Activated CD8-positive, alpha-beta T cell treated with anti-CD3 and anti-CD28 coated beads for 36 hours (primary cell): Measurements from ENCODE around the gene MACF1. TPM values are rescaled to one million over a fixed set of nuclear protein-coding genes. Genes with fewer than 3 reads are reported as not detected.

ENCODE experiments used
- ATAC-seq: fragments of 200-7000 bp; cut with Tn5 transposase; one replicate; pipeline ENCODE4 v1.10.0; 2021; ENCODE audit warnings: mild to moderate bottlenecking, moderate library complexity
- CTCF ChIA-PET: fragments of 350-600 bp; sonication (Branson Sonifier 250); formaldehyde crosslinking; loops from one replicate; lab custom pipeline; 2021; ENCODE audit warnings: antibody characterized with exemption; lab: Charles Lee
- POLR2A ChIA-PET: fragments of 350-600 bp; sonication (Branson Sonifier 250); formaldehyde crosslinking; loops from one replicate; lab custom pipeline; 2021; ENCODE audit warnings: antibody characterized with exemption; lab: Charles Lee
- DNase-seq: peaks from one replicate; pipeline ENCODE4 v3.0.0-alpha.2; 2020
- H3K27ac Mint-ChIP-seq: one replicate; pipeline ENCODE4 v1.8.0; 2021; ENCODE audit warnings: mild to moderate bottlenecking, mixed read lengths
- H3K27me3 Mint-ChIP-seq: one replicate; pipeline ENCODE4 v1.8.0; 2021; ENCODE audit warnings: mixed read lengths
- H3K36me3 Mint-ChIP-seq: one replicate; pipeline ENCODE4 v1.8.0; 2021; ENCODE audit warnings: low read depth, mixed read lengths
- H3K4me1 Mint-ChIP-seq: one replicate; pipeline ENCODE4 v1.8.0; 2021; ENCODE audit warnings: low read depth, mixed read lengths
- H3K4me3 Mint-ChIP-seq: one replicate; pipeline ENCODE4 v1.8.0; 2021; ENCODE audit warnings: mild to moderate bottlenecking, moderate library complexity, mixed read lengths
- H3K9me3 Mint-ChIP-seq: one replicate; pipeline ENCODE4 v1.8.0; 2021; ENCODE audit warnings: mixed read lengths
- intact Hi-C: fragments of 100-400 bp; cut with micrococcal nuclease; formaldehyde crosslinking; loops from one replicate; pipeline ENCODE4 v1.10.0; 2022
- total RNA-seq, 2 experiments: library from RNA; stranded (reverse); gene quantifications; one replicate each; pipeline ENCODE4 v1.2.3, GENCODE V29; 2021
- TF ChIP-seq, protein P1 (sequence below): fragments of 200-600 bp; IDR thresholded peaks from one replicate; pipeline ENCODE4 v1.8.0; 2022; ENCODE audit warnings: antibody characterized with exemption, mild to moderate bottlenecking

Gene MACF1
- total RNA-seq, 2 experiments from 2014 or later: 201 to 215 TPM

DNA sequence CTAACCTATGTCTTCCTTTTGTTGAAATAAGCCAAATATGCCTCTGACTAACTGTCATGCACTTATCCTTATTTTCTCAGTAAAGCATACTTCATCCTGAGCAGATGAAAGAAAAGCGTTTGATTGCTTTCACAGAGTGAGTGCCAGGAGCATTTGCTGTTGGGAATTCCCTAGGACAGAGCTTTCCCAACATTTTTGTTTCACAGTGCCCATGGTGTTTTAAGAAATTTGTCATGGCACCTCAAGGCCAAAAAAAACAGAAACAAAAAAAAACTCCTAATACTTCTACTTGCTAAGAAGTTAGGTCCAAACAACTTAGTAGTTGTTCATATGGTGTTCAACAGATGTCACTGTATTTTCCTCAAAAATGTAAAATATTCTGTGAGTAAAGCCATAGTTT, 166.1 kb downstream of the MACF1 start:
- H3K9me3 Mint-ChIP-seq: no peaks in the 10 kb centered on the region
- ChIA-PET POLR2A (no interaction called here), CTCF (interaction anchor here (0.8 kb wide), 1 partner anchor 272 kb away, joined by 3 read pairs; no protein-coding TSS in a partner anchor)
- no peaks in the 10 kb centered on the region for H3K4me1 Mint-ChIP-seq
- H3K27ac Mint-ChIP-seq: no peak overlapping the region
- ATAC-seq: no peak
- TF ChIP-seq, protein P1, sequence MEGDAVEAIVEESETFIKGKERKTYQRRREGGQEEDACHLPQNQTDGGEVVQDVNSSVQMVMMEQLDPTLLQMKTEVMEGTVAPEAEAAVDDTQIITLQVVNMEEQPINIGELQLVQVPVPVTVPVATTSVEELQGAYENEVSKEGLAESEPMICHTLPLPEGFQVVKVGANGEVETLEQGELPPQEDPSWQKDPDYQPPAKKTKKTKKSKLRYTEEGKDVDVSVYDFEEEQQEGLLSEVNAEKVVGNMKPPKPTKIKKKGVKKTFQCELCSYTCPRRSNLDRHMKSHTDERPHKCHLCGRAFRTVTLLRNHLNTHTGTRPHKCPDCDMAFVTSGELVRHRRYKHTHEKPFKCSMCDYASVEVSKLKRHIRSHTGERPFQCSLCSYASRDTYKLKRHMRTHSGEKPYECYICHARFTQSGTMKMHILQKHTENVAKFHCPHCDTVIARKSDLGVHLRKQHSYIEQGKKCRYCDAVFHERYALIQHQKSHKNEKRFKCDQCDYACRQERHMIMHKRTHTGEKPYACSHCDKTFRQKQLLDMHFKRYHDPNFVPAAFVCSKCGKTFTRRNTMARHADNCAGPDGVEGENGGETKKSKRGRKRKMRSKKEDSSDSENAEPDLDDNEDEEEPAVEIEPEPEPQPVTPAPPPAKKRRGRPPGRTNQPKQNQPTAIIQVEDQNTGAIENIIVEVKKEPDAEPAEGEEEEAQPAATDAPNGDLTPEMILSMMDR: no peak
- no peak overlapping the region for H3K4me3 Mint-ChIP-seq
- no peak for DNase-seq
- H3K27me3 Mint-ChIP-seq: no peaks in the 10 kb centered on the region
- intact Hi-C loops: no loop called here
- peaks cover 45% of the 10 kb centered on the region for H3K36me3 Mint-ChIP-seq

- H3K27ac Mint-ChIP-seq: no peak overlapping the region
- no peaks in the 10 kb centered on the region for H3K9me3 Mint-ChIP-seq
- TF ChIP-seq, protein P1: no peak
- H3K36me3 Mint-ChIP-seq: peaks cover 40% of the 10 kb centered on the region
- no peaks in the 10 kb centered on the region for H3K27me3 Mint-ChIP-seq
- intact Hi-C loops: no loop called here
- CTCF ChIA-PET: no interaction called here
- DNase-seq (no peak), ATAC-seq (no peak)
- no peaks in the 10 kb centered on the region for H3K4me1 Mint-ChIP-seq
- POLR2A ChIA-PET: interaction anchor here (1.1 kb wide), 1 partner anchor 40 kb away, joined by 3 read pairs; no protein-coding TSS in a partner anchor
- no peak overlapping the region for H3K4me3 Mint-ChIP-seq
These were observed 167.6 kb downstream of the MACF1 start for GRCh38 chr1:39372105-39372504.

- H3K4me1 Mint-ChIP-seq: no peaks in the 10 kb centered on the region
- H3K4me3 Mint-ChIP-seq: no peak overlapping the region
- TF ChIP-seq, protein P1: no peak
- ChIA-PET POLR2A (interaction anchor here (1.4 kb wide), 1 partner anchor 34 kb away, joined by 4 read pairs; no protein-coding TSS in a partner anchor), CTCF (interaction anchor here (2.7 kb wide), 1 partner anchor 279 kb away, joined by 8 read pairs; no protein-coding TSS in a partner anchor)
- peaks cover 23% of the 10 kb centered on the region for H3K36me3 Mint-ChIP-seq
- H3K27me3 Mint-ChIP-seq: no peaks in the 10 kb centered on the region
- no peak overlapping the region for H3K27ac Mint-ChIP-seq
- ATAC-seq: no peak
- intact Hi-C loops: no loop called here
- DNase-seq: no peak
- no peaks in the 10 kb centered on the region for H3K9me3 Mint-ChIP-seq
These were observed 172.2 kb downstream of the MACF1 start for GRCh38 chr1:39376656-39377055.

- ATAC-seq (no peak), DNase-seq (no peak)
- intact Hi-C loops: no loop called here
- CTCF ChIA-PET: interaction anchor here (0.8 to 1.2 kb wide), 4 partner anchors 8 to 279 kb away, joined by 3 to 8 read pairs (median 4); no protein-coding TSS in a partner anchor
- H3K36me3 Mint-ChIP-seq: peaks cover 20% of the 10 kb centered on the region
- H3K9me3 Mint-ChIP-seq: no peaks in the 10 kb centered on the region
- no peaks in the 10 kb centered on the region for H3K4me1 Mint-ChIP-seq
- no peak overlapping the region for H3K4me3 Mint-ChIP-seq
- no peak overlapping the region for H3K27ac Mint-ChIP-seq
- POLR2A ChIA-PET: no interaction called here
- no peaks in the 10 kb centered on the region for H3K27me3 Mint-ChIP-seq
- TF ChIP-seq, protein P1: peak; percentile 19
These were observed 173.9 kb downstream of the MACF1 start for GRCh38 chr1:39378377-39378776.

GRCh38 chr1:39379187-39379586, 174.7 kb downstream of the MACF1 start:
- CTCF ChIA-PET: interaction anchor here (1.0 kb wide), 1 partner anchor 31 kb away, joined by 3 read pairs; no protein-coding TSS in a partner anchor
- POLR2A ChIA-PET: no interaction called here
- intact Hi-C loops: no loop called here
- DNase-seq (no peak), ATAC-seq (no peak)
- TF ChIP-seq, protein P1: no peak
- H3K4me3 Mint-ChIP-seq: no peak overlapping the region
- H3K27me3 Mint-ChIP-seq: no peaks in the 10 kb centered on the region
- no peaks in the 10 kb centered on the region for H3K4me1 Mint-ChIP-seq
- H3K27ac Mint-ChIP-seq: no peak overlapping the region
- peaks cover 22% of the 10 kb centered on the region for H3K36me3 Mint-ChIP-seq
- H3K9me3 Mint-ChIP-seq: no peaks in the 10 kb centered on the region
